HG03460 (cell line): ENCODE measurements around the gene DEFB132.

Source experiments
- ATAC-seq: cut with Tn5 transposase; IDR thresholded peaks from one replicate; pipeline ENCODE4 v1.9.1; 2021; ENCODE audit not compliant: unreplicated experiment

Gene DEFB132

DNA sequence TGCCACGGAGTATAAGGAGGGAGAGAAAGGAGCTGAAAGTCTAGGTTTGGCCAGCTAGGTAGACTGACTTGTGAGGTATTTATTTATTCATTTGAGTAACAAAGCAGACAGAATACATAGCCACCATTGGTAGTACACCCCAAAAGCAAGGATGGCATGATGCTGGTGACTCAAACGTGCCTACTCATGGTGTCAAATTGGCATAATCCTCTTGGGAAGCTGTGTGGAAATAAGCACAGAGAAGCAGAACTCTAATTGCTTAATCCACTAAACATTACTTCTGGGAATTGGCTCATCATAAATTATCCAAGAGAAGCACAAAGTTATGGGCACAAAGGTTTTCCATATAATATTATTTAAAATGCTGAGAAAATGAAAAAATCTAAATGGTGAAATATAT is 2.5 kb downstream of the DEFB132 start:
- ATAC-seq = no peak

DNA sequence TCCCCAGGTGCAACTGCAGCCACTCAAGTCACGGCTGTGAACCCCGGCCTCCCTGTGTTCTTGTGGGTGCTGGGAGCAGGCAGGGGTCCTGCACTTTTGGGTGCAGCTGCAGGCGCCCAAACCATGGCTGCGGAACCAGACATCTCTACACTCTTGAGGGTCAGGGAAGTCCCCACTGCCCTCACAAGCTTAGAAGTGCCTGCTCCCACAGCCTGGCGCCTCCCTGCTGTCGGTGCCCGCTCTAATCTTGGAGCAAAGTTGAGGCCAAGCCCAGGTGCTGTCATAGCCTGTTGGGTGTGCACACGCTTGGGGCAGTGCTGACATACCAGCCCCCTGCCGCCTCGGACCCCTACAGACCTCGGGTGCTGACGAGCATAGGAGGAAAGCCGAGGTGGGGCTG is 6.2 kb downstream of the DEFB132 start:
- no peak for ATAC-seq

- peak; percentile 80 for ATAC-seq
Observed at GRCh38 chr20:266596-267562, 9.4 kb downstream of the DEFB132 start.

DNA sequence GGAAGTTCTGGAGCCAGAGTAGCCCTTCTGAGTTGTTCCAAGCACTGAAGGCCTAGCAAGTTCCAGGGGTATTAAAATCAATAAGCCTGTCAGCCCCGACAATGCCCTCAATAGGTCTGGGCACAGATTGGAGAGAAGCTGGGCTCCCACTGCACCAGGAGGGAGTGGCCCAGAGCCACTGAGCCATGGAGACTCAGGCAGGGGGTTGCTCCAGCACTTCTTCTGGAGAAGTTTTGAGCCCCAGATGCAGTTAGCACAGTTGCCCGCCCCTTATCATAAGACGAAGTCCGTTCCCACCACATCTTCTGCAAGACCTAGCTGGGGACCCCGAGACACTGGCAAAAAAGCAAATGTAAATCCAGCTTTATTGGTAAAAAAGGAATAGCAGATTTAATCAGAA is 13.0 kb downstream of the DEFB132 start:
- ATAC-seq = no peak

GRCh38 chr20:271069-271468 is 13.5 kb downstream of the DEFB132 start:
- ATAC-seq = no peak

DNA sequence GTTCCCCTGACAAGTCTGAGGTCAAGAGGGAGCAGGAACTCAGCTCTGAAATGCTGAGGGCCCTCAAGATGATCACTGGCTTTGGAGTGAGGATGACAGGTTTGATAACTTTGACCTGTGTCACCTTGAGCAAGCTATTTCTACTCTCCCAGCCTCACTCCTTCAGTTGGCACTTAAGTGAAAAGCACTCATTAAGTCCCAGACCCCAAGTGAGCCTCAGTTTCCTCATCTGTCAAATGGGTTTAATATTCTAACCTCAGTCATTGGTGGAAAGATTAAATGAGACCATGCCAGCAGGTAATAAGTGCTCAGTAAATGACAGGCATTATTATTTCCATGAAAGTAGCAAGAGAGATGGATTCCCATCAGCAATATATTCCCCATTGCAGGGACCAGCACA is 14.0 kb downstream of the DEFB132 start:
- no peak for ATAC-seq

GRCh38 chr20:272718-273117 is 15.2 kb downstream of the DEFB132 start:
- ATAC-seq = no peak

DNA sequence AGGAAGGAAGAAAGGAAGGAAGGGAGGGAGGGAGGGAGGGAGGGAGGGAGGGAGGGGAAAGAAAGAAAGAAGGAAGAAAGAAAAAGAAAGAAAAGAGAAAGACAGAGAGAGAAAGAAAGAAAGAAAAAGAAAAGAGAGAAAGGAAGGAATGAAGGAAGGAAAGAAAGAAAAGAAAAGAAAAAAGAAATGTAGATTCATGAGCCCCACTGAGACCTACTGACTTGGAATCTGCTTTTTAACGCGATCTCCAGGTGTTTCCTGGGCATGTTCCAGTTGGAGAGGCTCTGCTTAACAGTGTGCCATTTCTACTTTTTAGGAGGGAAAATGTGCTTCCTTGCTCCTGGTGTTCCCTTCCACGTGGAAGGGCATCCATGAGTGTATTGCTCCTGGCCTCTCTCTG is 16.4 kb downstream of the DEFB132 start:
- ATAC-seq = no peak

DNA sequence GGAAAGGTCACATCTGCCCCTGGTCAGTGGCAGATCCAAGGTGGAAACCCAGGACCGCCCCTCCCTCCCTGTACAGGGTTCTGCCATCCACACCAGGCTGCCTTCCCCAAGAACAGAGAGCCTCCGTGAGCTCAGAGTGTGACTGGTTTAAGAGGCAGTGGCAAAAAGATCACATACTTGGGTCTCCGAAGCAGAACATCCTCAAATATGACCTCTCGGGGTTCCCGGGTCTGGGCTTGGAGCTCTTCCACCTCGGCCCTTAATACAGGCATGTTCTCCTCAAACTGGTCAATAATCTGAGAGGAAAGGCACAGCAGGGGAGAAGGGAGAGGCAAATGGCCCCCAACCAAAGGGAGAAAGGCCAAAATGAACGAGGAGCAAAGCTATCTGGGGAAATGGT is 18.3 kb downstream of the DEFB132 start:
- ATAC-seq = no peak

- no peak for ATAC-seq
Observed at GRCh38 chr20:276620-277495, 19.3 kb downstream of the DEFB132 start.

GRCh38 chr20:277496-277781 is 19.9 kb downstream of the DEFB132 start:
- no peak for ATAC-seq

GRCh38 chr20:278181-278580 is 20.7 kb downstream of the DEFB132 start:
- ATAC-seq = no peak

- ATAC-seq = no peak
Observed at GRCh38 chr20:278607-279571, 21.4 kb downstream of the DEFB132 start.

- ATAC-seq = no peak
Observed at GRCh38 chr20:284172-284571, 26.6 kb downstream of the DEFB132 start.

DNA sequence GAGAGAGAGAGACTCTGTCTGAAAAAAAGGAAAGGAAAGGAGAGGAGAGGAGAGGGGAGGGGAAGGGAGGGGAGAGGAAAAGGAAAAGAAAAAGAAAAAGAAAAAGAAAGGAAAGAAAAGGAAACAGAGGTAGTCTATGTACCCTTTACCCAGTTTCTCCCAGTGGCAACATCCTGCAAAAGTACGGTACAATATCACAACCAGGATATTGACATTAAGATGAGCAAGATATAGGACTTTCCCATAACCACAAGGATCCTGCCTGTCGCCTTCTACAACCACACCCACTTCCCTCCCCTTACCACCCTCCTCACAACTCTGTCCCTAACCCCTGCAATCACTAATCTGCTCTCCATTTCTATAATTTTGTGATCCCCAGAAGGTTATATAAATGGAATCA is 29.0 kb downstream of the DEFB132 start:
- no peak for ATAC-seq

GRCh38 chr20:288956-289692 is 31.6 kb downstream of the DEFB132 start:
- ATAC-seq = no peak

DNA sequence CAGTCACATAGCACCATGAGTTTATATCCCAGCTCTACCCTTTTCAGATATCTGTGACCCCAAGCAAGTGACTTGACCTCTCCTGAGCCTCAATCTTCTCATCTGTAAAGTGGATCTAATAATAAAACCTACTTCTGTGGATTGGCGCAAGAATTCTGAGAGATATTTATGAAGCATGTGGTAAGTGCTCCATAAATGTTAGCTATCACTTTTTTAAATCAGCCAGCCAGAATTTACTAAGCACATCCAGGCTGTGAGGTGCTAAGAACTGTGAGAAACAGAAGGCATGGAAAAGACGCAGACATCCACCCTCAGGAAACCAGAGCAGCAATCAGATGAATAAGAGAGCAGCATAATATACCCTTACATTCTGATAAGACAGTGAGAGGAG is 32.2 kb downstream of the DEFB132 start:
- ATAC-seq = no peak

DNA sequence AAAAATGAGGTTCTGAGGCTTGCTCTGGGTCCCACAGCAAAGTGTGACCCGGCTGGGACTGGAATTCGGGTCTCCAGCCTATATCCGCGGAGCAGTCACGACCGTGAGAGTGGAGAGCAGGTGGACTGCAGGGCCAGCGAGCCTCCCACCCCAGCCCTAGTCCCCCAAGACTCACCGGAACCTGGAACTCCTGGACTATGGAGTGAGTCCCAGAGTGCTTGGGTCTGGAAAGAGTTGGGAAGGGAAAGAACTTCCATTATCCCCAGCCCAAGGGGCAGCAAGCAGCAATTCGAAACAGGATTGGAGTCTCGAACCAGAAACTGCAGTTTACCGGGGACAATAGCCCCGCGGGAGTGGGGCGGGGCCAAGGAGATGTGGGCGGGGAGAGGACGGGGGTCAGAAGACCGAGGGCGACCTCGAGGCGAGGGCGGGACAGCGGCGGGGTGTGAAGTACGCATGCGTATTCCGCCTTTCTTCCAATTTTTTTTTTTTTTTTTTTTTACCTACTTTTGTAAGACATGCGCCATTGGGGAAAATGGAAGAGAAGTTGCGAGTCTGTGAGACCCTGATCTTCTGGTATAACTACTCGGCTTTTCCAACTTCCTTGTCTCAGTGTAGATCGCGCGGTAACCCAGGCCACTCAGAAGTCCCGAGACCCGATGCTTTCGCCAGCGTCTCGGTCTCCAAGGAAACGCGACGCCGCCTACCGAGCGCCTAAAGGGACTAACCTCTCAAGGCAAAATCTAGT is 32.7 kb downstream of the DEFB132 start, which contains the start of gene C20orf96:
C20orf96 (minus strand) TSS at position 667 of the 748 bp plus-strand sequence; CDS start at position 527, 140 bp downstream.
- ATAC-seq = peak; percentile 76

DNA sequence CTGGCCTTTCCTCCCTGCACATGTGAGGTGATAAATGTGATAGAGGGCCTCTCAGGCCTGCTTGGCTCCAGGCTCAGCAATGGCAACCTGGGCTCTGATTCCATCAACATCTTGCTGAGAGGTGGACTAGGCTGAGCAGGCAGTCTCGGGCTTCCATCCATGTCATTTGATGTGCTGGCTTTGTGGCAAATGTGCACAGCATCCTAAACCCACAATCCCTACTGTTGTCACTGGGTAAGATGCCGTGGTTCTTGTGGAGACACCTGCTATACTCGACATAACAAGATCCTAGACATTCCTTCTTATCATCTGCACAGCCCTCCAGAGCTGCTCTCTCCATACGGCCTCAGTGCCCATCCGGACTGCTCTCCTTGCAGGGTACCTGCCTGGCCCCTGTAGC is 37.1 kb downstream of the DEFB132 start:
- no peak for ATAC-seq
